HG03060 (cell line): ENCODE data around the gene ADCY2.

Experiments used
- ATAC-seq: cut with Tn5 transposase; IDR thresholded peaks from one replicate; pipeline ENCODE4 v1.9.1; 2021; ENCODE audit warnings: low read depth, moderate number of reproducible peaks; ENCODE audit not compliant: unreplicated experiment

ADCY2 gene

GRCh38 chr5:7763621-7764072 lies 367.7 kb downstream of the ADCY2 start:
- ATAC-seq = no peak

GRCh38 chr5:7764452-7764851 lies 368.5 kb downstream of the ADCY2 start:
- ATAC-seq = no peak

GRCh38 chr5:7770436-7770835 lies 374.5 kb downstream of the ADCY2 start:
- no peak for ATAC-seq

GRCh38 chr5:7772141-7772540 lies 376.2 kb downstream of the ADCY2 start:
- no peak for ATAC-seq

GRCh38 chr5:7773178-7773577 lies 377.2 kb downstream of the ADCY2 start:
- ATAC-seq = no peak

GRCh38 chr5:7776442-7776841 lies 380.5 kb downstream of the ADCY2 start:
- ATAC-seq = no peak

GRCh38 chr5:7779019-7780005 lies 383.4 kb downstream of the ADCY2 start:
- no peak for ATAC-seq

GRCh38 chr5:7781899-7782298 lies 386.0 kb downstream of the ADCY2 start:
- no peak for ATAC-seq

GRCh38 chr5:7784683-7785380 lies 388.9 kb downstream of the ADCY2 start:
- no peak for ATAC-seq

GRCh38 chr5:7787770-7788169 lies 391.8 kb downstream of the ADCY2 start:
- no peak for ATAC-seq

GRCh38 chr5:7789567-7789966 lies 393.6 kb downstream of the ADCY2 start:
- ATAC-seq = no peak

- ATAC-seq = no peak
These were observed 398.0 kb downstream of the ADCY2 start for GRCh38 chr5:7793895-7794294.

- ATAC-seq = peak; percentile 86
These were observed 398.4 kb downstream of the ADCY2 start for GRCh38 chr5:7794311-7794710.

- peak; percentile 36 for ATAC-seq
These were observed 398.9 kb downstream of the ADCY2 start for GRCh38 chr5:7794823-7795222.

- no peak for ATAC-seq
These were observed 399.4 kb downstream of the ADCY2 start for GRCh38 chr5:7795306-7795705.

GRCh38 chr5:7801891-7802614 lies 406.1 kb downstream of the ADCY2 start:
- ATAC-seq = no peak

- no peak for ATAC-seq
These were observed 406.9 kb downstream of the ADCY2 start for GRCh38 chr5:7802855-7803254.

- ATAC-seq = no peak
These were observed 408.0 kb downstream of the ADCY2 start for GRCh38 chr5:7803937-7804336.

GRCh38 chr5:7805379-7805778 lies 409.4 kb downstream of the ADCY2 start:
- ATAC-seq = no peak

GRCh38 chr5:7808998-7809397 lies 413.1 kb downstream of the ADCY2 start:
- no peak for ATAC-seq

- ATAC-seq = no peak
These were observed 415.8 kb downstream of the ADCY2 start for GRCh38 chr5:7811715-7812114.
